NCI-H446 treated with DMSO at 0.1 percent for 48 hours (cell line): ENCODE results near the gene OLFM4.
"Not testable (repeated sequence)": the region's sequence is repeated elsewhere in the genome, so short reads cannot be mapped to it uniquely, and the experiment has no call there.

Experiments
- DNase-seq: peaks from one replicate; lab custom pipeline; 2025; lab: John Stamatoyannopoulos, UW

The OLFM4 gene

DNA sequence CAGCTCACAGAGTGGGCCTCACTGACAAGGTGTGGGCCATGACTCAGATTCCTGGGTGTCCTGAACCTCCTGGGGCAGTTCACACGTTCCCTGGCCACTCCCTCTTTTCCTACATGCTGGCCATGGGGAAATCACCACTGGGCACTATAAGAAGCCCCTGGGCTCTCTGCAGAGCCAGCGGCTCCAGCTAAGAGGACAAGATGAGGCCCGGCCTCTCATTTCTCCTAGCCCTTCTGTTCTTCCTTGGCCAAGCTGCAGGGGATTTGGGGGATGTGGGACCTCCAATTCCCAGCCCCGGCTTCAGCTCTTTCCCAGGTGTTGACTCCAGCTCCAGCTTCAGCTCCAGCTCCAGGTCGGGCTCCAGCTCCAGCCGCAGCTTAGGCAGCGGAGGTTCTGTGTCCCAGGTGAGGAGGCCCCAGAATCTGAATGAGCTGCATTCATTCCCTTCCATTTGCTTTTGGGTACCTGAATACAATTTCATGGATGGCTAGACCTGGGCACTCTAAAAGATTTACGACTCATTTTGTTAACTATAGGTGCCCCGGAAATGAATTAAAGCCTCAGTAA is at the start of gene OLFM4:
Gene OLFM4, plus strand, starts transcription at position 177 of the 567 bp plus-strand sequence. Its CDS starts 24 bp downstream, at position 201.
- DNase-seq, result no peak

DNA sequence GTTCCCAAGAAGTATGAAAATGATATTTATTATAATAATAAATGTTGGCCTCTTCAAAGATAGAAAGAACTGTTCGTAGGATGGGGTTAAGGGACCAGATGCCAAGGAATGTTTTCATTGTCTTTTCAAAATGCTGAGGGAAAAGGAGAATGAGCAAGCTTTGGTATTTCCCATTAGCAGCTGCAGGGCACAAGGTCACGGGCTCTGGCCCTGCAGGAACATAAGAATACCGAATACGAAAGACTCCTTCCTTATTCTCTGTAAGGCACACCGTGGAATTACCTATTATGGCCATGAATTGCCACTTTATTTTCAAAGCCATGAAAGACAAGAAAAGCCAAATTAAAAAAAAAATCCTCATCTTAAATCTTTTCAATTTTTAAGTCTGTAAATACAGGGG is 49.6 kb upstream of the OLFM4 start:
- no peak for DNase-seq

- no peak for DNase-seq
Measured at GRCh38 chr13:52980695-52981094, 47.9 kb upstream of the OLFM4 start.

DNA sequence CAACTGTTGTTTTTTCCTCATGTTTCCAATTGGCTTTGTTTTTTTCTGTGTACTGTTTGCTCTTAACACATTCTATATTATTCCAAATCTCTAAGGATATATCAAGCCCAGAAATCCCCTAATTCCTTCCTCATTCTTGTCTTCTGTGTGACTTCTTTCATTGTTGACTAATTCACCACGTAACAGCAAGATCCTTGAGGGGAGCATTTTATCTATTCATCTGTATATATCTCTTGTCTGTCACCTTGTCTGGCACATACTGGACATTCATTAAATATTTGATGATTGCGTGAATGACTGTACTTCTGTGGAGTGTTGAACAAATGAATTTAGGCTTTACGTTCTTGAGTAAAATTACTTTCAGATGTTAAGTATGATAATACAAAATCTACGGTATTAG is 44.8 kb upstream of the OLFM4 start:
- DNase-seq, result no peak

DNA sequence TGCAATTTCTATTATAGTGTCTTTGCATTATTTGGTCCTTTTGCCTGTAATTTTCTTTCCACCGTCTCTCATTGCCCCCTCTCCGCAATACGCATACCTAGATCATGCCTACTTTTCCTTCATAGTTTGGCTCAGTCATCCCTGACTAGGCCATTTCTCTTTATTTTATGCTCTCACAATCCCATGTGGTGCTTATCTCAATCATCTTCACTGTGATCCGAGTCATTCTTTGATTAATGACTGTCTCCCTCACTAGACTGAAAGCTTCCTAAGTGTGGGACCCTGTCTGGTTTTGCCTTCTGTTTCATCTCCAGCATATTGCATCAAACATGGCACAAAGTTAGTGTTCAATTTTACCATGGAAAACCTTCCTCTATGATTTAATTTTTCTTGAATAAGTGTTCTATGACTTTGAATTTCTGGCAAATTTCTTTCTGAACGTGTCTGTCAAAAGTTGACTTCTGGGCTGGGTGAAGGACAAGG is 43.7 kb upstream of the OLFM4 start:
- DNase-seq, result no peak

DNA sequence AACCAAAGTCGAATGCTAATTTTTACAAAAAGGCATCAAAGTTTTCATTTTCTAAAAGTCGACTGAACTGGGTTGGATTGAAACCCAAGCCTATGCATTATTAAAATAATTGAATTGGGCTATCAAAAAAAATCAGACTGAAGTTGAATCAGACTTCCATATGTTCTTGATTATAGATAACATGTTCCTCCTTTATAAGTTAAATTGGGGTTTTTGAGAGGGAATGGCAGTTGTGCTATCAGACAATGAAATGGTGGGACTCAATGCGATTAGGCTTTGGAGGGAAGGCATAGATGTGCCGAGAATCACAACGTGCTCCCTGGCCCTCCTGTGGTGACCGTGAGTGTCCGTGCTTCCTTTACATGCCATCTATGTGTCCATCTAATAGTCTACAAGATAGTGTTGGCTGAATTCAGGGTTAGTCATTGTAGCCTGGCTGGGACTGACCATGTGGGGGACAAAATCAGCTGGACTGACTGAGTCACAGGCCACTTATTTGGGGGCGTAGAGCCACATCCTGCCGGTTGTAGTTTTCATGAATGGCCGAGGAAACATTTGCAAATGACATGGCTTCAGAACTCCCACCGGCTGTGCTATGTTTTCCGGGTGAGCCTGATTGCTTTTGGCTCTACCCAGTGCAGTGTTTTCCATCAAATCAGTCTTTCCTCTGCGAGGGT is 37.1 kb upstream of the OLFM4 start:
- no peak for DNase-seq

DNA sequence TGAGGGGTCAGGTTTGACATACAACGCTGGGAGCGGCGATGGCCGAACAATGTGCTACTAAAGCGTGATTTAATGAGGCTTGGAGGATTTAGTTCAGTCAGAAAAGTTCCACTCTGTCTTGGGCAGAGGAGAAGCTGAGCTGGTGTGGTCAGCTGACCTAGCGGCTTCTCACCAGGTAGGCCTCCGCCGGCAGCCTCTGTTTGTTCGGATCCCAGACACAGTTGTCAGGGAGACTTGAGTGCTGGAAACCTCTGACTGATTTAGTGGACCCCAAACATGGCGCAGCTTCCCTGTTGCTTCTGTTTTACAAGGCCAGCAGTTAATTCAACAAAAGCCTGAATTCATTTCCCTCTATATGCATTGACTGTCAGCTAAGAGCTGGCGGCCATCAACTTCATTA is 36.5 kb upstream of the OLFM4 start:
- DNase-seq, result no peak

DNA sequence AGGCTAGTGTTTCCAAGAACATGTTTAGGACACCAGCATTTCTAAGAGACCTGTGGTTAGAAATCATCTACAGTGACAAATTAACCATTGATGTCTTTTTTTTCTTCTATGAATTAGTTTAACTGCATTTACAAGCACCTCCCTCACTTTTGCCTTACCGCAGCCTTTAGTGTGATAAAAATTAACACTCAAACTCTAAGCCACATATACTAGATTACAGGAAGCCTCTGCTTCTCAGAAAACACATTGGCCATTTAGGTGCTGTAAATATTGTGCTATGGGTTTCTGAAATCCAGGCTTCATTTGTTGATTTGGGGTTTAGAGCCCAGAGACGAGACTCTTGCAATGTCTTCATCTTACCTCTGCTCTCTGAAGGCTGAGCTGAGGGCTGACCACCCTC is 34.6 kb upstream of the OLFM4 start:
- no peak for DNase-seq

- no peak for DNase-seq
Measured at GRCh38 chr13:52994865-52995264, 33.7 kb upstream of the OLFM4 start.

DNA sequence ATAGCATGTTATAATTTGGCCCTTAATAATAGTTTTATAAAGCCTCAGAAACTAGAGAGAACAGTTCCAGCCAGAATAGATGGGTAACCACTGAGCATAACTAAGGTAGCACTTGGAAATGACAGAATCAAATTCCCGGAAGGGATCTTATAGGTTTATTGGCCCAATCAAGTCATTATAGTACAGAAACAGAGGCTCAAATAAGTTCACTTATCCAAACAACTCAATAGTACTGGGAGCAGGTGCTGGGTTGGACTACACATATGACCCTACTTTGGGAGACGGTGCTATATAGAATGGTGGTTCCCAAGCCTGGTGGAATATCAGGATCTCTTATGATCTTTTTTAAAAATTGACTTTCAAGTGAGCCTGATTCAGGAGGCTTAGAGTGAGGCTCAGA is 32.7 kb upstream of the OLFM4 start:
- no peak for DNase-seq

GRCh38 chr13:52997951-52998876 is 30.4 kb upstream of the OLFM4 start:
- no peak for DNase-seq

- DNase-seq, result no peak
Measured at GRCh38 chr13:52999093-52999696, 29.4 kb upstream of the OLFM4 start.

GRCh38 chr13:53001444-53002225 is 27.0 kb upstream of the OLFM4 start:
- no peak for DNase-seq

- DNase-seq, result no peak
Measured at GRCh38 chr13:53004573-53004972, 24.0 kb upstream of the OLFM4 start.

DNA sequence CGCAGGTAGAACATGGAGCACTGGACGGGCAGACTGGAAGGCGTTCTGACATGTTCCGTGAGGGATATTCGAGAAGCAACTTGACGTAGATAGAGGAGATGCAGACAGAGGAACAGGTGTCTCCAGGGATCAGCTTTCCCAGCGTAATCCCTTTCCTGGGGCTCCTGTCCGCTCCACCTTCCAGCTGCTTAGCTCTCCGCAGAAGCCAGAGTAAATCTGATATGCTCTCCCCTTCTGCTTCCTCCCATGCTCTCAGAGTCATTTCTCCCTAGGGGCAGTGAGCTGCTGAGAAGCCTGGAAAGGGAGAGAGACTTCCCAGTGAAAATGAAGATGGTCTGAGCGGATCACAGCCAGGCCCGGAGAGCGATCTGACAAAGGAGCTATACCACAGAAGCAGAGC is 23.0 kb upstream of the OLFM4 start:
- DNase-seq, result no peak

DNA sequence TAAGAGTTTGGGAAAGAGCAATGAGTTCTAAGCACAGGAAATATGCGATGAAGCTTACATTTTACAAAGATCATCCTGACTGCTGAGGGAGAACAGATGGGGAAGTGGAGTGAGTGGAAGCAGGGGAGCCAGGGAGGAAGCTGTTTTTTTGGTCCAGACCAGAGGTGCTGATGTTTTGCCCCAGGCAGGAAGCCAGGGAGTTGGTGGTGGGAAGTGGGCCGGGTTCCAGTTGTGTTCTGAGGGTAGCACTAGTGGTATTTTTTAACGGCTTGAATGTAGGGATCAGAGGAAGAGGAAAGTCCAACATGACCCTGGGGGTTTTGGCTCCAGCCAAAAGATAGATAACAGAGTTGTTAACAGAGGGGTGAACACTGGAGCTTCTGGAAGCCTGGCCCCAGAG is 20.7 kb upstream of the OLFM4 start:
- no peak for DNase-seq

- no peak for DNase-seq
Measured at GRCh38 chr13:53010374-53011105, 18.1 kb upstream of the OLFM4 start.

DNA sequence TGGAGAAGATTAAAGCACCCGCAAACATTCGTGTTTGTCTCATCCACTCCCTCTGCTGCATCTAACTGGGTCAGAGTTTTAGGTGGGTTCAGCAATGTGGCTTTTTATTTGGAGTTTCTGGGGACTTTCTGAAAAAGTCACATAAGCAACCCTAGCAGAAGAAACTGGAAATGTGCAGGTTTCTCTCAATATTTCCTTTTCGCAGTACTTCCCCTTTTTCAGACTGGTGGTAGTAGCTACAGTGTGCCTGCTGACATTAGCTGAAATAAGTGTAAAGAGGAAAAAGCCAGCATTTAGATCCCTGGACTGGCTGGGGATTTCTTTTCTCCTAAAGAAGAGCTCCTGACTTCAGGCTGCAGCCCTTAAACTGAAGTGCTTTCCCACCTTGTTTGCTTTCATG is 15.9 kb upstream of the OLFM4 start:
- no peak for DNase-seq

DNA sequence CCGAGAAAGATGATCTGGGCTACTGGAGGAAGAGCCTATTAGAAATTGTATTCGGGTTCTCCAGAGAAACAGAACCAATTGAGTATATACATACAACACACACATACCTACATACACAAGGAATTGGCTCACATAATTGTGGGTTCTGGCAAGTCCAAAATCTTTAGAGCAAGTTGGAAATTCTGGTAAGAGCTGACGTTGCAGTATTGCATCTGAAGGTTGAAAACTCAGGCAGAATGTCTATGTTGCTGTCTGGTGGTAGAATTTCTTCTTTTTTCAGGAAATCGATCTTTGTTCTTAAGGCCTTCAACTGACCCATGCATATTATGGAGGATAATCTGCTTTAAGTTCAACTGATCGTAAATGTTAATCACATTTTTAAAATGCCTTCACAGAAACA is 15.5 kb upstream of the OLFM4 start:
- DNase-seq, result no peak

- not testable (repeated sequence) for DNase-seq
Measured at GRCh38 chr13:53014018-53014417, 14.6 kb upstream of the OLFM4 start.
